Neural cell (in vitro differentiated cells): ENCODE data around the gene CARD14.

Experiments
- EP300 ChIP-seq: fragments of 450-650 bp; conservative IDR thresholded peaks from 2 replicates; pipeline ENCODE4 v1.6.1; 2014; ENCODE audit warnings: antibody characterized with exemption, mild to moderate bottlenecking, moderate library complexity; ENCODE audit not compliant: poor library complexity, severe bottlenecking
- EZH2 ChIP-seq: fragments of 200-600, 300-800 bp; shearing (Covaris generic), sonication (generic); IDR thresholded peaks from 2 replicates; pipeline ENCODE4 v1.6.1; 2014; ENCODE audit warnings: antibody characterized with exemption, low read length, borderline replicate concordance, mild to moderate bottlenecking; ENCODE audit not compliant: insufficient read depth, poor library complexity, severe bottlenecking
- MXI1 ChIP-seq: fragments of 450-650 bp; conservative IDR thresholded peaks from 2 replicates; pipeline ENCODE4 v1.6.1; 2014; ENCODE audit warnings: antibody characterized with exemption, mild to moderate bottlenecking; ENCODE audit not compliant: poor library complexity, severe bottlenecking
- POLR2AphosphoS5 ChIP-seq: IDR thresholded peaks from 2 replicates; pipeline ENCODE4 v1.6.1; 2012
- RAD21 ChIP-seq: fragments of 450-650 bp; conservative IDR thresholded peaks from 2 replicates; pipeline ENCODE4 v1.6.1; 2014; ENCODE audit warnings: antibody characterized with exemption, mild to moderate bottlenecking, moderate library complexity
- TAF1 ChIP-seq: IDR thresholded peaks from 2 replicates; pipeline ENCODE4 v1.6.1; 2012; ENCODE audit warnings: low read depth
- TF ChIP-seq, protein P1 (sequence below): fragments of 450-650 bp; IDR thresholded peaks from 2 replicates; pipeline ENCODE4 v1.5.1; 2014; ENCODE audit warnings: antibody characterized with exemption, mild to moderate bottlenecking, moderate library complexity; ENCODE audit not compliant: poor library complexity, severe bottlenecking
- TF ChIP-seq, protein P2 (sequence below): IDR thresholded peaks from 2 replicates; pipeline ENCODE4 v1.6.1; 2012; ENCODE audit warnings: borderline replicate concordance

DNA sequence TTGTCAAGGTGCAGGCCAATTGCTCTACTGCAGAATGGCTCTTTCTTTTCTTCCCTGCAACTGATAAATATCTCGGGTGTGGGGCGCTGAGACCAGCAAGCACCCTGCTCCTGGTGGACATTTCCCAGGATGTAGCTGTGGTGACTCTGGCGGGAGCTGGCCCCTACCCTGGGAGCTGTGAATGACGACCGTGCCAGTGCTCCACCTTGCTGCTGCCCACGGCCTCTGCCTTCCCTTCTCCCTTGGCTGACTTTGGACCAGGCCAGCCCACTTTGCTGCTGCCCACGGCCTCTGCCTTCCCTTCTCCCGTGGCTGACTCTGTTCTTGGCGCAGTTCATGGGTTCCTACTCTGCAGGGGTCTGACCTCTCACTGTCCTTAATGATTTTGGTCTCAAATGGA lies 16.1 kb downstream of the CARD14 start:
- TF ChIP-seq, protein P1, sequence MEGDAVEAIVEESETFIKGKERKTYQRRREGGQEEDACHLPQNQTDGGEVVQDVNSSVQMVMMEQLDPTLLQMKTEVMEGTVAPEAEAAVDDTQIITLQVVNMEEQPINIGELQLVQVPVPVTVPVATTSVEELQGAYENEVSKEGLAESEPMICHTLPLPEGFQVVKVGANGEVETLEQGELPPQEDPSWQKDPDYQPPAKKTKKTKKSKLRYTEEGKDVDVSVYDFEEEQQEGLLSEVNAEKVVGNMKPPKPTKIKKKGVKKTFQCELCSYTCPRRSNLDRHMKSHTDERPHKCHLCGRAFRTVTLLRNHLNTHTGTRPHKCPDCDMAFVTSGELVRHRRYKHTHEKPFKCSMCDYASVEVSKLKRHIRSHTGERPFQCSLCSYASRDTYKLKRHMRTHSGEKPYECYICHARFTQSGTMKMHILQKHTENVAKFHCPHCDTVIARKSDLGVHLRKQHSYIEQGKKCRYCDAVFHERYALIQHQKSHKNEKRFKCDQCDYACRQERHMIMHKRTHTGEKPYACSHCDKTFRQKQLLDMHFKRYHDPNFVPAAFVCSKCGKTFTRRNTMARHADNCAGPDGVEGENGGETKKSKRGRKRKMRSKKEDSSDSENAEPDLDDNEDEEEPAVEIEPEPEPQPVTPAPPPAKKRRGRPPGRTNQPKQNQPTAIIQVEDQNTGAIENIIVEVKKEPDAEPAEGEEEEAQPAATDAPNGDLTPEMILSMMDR: no peak
- TF ChIP-seq POLR2AphosphoS5 (no peak), TAF1 (no peak), RAD21 (no peak), EP300 (no peak), EZH2 (no peak), MXI1 (no peak)
- TF ChIP-seq, protein P2, sequence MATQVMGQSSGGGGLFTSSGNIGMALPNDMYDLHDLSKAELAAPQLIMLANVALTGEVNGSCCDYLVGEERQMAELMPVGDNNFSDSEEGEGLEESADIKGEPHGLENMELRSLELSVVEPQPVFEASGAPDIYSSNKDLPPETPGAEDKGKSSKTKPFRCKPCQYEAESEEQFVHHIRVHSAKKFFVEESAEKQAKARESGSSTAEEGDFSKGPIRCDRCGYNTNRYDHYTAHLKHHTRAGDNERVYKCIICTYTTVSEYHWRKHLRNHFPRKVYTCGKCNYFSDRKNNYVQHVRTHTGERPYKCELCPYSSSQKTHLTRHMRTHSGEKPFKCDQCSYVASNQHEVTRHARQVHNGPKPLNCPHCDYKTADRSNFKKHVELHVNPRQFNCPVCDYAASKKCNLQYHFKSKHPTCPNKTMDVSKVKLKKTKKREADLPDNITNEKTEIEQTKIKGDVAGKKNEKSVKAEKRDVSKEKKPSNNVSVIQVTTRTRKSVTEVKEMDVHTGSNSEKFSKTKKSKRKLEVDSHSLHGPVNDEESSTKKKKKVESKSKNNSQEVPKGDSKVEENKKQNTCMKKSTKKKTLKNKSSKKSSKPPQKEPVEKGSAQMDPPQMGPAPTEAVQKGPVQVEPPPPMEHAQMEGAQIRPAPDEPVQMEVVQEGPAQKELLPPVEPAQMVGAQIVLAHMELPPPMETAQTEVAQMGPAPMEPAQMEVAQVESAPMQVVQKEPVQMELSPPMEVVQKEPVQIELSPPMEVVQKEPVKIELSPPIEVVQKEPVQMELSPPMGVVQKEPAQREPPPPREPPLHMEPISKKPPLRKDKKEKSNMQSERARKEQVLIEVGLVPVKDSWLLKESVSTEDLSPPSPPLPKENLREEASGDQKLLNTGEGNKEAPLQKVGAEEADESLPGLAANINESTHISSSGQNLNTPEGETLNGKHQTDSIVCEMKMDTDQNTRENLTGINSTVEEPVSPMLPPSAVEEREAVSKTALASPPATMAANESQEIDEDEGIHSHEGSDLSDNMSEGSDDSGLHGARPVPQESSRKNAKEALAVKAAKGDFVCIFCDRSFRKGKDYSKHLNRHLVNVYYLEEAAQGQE: no peak
